Measurements from ENCODE around the gene PROM1. TPM values are rescaled to one million over a fixed set of nuclear protein-coding genes. Genes with fewer than 3 reads are reported as not detected.

The PROM1 gene
- total RNA-seq, 1 experiment from 2014 or later: 17.7 TPM

- TF ChIP-seq CTCF (IDR thresholded peaks at IDR 0.05 in 2 of 3, conservative IDR thresholded peaks at IDR 0.05 in 1 of 3; ENCODE audit: borderline replicate concordance in 1 of 3, insufficient read depth in 1 of 3, low read depth in 2 of 3, low read length in 2 of 3) (no peak), EZH2 (IDR thresholded peaks at IDR 0.05) (no peak), FOSL1 (IDR thresholded peaks at IDR 0.05; ENCODE audit: low read depth) (no peak), MAX (IDR thresholded peaks at IDR 0.05) (no peak), ELF1 (IDR thresholded peaks at IDR 0.05; ENCODE audit: borderline replicate concordance, low read depth) (no peak), SP1 (IDR thresholded peaks at IDR 0.05; ENCODE audit: low read depth) (no peak), TCF7L2 (IDR thresholded peaks at IDR 0.05; ENCODE audit: borderline replicate concordance, extremely low read depth, insufficient read depth, insufficient read length) (no peak), EGR1 (IDR thresholded peaks at IDR 0.05; ENCODE audit: low read depth) (no peak), SRF (IDR thresholded peaks at IDR 0.05; ENCODE audit: low read depth) (no peak), CEBPB (IDR thresholded peaks at IDR 0.05; ENCODE audit: low read depth) (no peak), ATF3 (IDR thresholded peaks at IDR 0.05) (no peak), CBX3 (IDR thresholded peaks at IDR 0.05; ENCODE audit: low read depth) (no peak), POLR2AphosphoS5 (IDR thresholded peaks at IDR 0.05; ENCODE audit: low read depth, low read length) (no peak)
Measured at GRCh38 chr4:16110661-16111290, 27.0 kb upstream of the PROM1 start (continued).

- Histone ChIP-seq H2AFZ (ENCODE audit: low read depth, low read length, poor library complexity, severe bottlenecking) (no peak overlapping the region), H3K79me2 (ENCODE audit: insufficient read depth, low read length) (no peaks in the 10 kb centered on the region), H3K27ac (ENCODE audit: low read depth, low read length) (no peak overlapping the region), H3K4me2 (ENCODE audit: low read length) (no peak overlapping the region), H4K20me1 (ENCODE audit: insufficient read depth) (no peaks in the 10 kb centered on the region), H3K9me3 (ENCODE audit: control insufficient read depth in 1 of 2, insufficient read depth in 1 of 2, low read depth in 1 of 2, low read length in 2 of 2) (no peaks in the 10 kb centered on the region), H3K4me3 (replicated peaks in 1 of 2; ENCODE audit: low read depth in 1 of 2, low read length in 2 of 2) (no peak overlapping the region), H3K27me3 (ENCODE audit: insufficient read depth, low read length) (no peaks in the 10 kb centered on the region; the same call in 1 of the 2 replicates), H3K36me3 (ENCODE audit: control insufficient read depth in 1 of 2, insufficient read depth in 2 of 2, low read length in 2 of 2) (no peaks in the 10 kb centered on the region), H3K4me1 (ENCODE audit: control insufficient read depth in 1 of 2, insufficient read depth in 2 of 2, low read length in 2 of 2) (no peaks in the 10 kb centered on the region), H3K9ac (ENCODE audit: low read length) (no peak overlapping the region), H3K9me2 (ENCODE audit: insufficient read depth) (no peaks in the 10 kb centered on the region)
- ChIA-PET CTCF (no interaction called here), POLR2A (no interaction called here), RAD21 (ENCODE audit: low non-redundant PET in 1 of 2, low total read pairs in 2 of 2, uncharacterized antibody in 2 of 2, unreplicated experiment in 2 of 2) (no interaction called here)
- ATAC-seq: no peak
- intact Hi-C loops (cut with micrococcal nuclease): no loop called here
- DNase-seq (ENCODE audit: low read depth, low spot score): no peak
- no TSS peak for BruUV-seq (replicated peaks)
- TF ChIP-seq ZFX (IDR thresholded peaks at IDR 0.05) (no peak), TCF7L2 (IDR thresholded peaks at IDR 0.05; ENCODE audit: borderline replicate concordance, extremely low read depth, insufficient read depth, insufficient read length) (no peak), CEBPB (IDR thresholded peaks at IDR 0.05; ENCODE audit: low read depth) (no peak), SIN3A (IDR thresholded peaks at IDR 0.05; ENCODE audit: low read depth) (no peak), EZH2phosphoT487 (IDR thresholded peaks at IDR 0.05; ENCODE audit: borderline replicate concordance) (no peak), REST (IDR thresholded peaks at IDR 0.05; ENCODE audit: low read depth) (no peak), ZBTB33 (IDR thresholded peaks at IDR 0.05; ENCODE audit: extremely low read depth, insufficient replicate concordance, low read length) (no peak), POLR2A (IDR thresholded peaks at IDR 0.05; ENCODE audit: borderline replicate concordance, extremely low read depth, insufficient read depth, insufficient read length) (no peak)
Measured at GRCh38 chr4:16110199-16110598, 26.4 kb upstream of the PROM1 start.

Measured in HCT116 (cell line).